Body of pancreas (tissue), 4 donors: Measurements from ENCODE around the gene UNC5A. TPM values are rescaled to one million over a fixed set of nuclear protein-coding genes. Genes with fewer than 3 reads are reported as not detected.

Experiments
- ATAC-seq: fragments of 150-250 bp; one replicate; pipeline ENCODE4 v1.9.1; 2016
- DNase-seq, 4 donors: peaks; one replicate each; pipeline ENCODE4 v3.0.0-alpha.2; 2019
- H3K27ac ChIP-seq, 4 donors: fragments of 200-600 bp; sonication (generic); 1 replicate in 3 of 4; 2 replicates in 1 of 4; pipeline versions ENCODE4 v1.5.1 to v1.6.1; 2016 to 2019; ENCODE audit warnings: mild to moderate bottlenecking in 1 of 4, mixed read lengths in 1 of 4, moderate library complexity in 1 of 4
- H3K27me3 ChIP-seq, 2 donors: fragments of 200-600 bp; sonication (generic); one replicate each; pipeline ENCODE4 v1.6.0; 2016; ENCODE audit warnings: mild to moderate bottlenecking in 1 of 2
- H3K36me3 ChIP-seq, 2 donors: fragments of 200-600 bp; sonication (generic); replicated peaks in 1 of 2; 2 replicates each; pipeline ENCODE4 v1.5.1; 2016; ENCODE audit warnings: low read depth in 2 of 2; ENCODE audit not compliant: insufficient read depth in 1 of 2
- H3K4me1 ChIP-seq: fragments of 200-600 bp; sonication (generic); one replicate; pipeline ENCODE4 v1.6.0; 2016
- H3K4me3 ChIP-seq, 2 donors: fragments of 200-600 bp; sonication (generic); 1 replicate in 1 of 2; 2 replicates in 1 of 2; pipeline ENCODE4 v1.5.1; 2016 to 2019
- H3K9me3 ChIP-seq, 3 donors: fragments of 200-600 bp; sonication (generic); 1 replicate in 2 of 3; 2 replicates in 1 of 3; pipeline ENCODE4 v1.5.1; 2016
- POLR2A ChIP-seq, 3 donors: fragments of 450-650 bp; IDR thresholded peaks; one replicate each; pipeline ENCODE4 v1.6.1; 2016; ENCODE audit warnings: antibody characterized with exemption in 3 of 3, mild to moderate bottlenecking in 2 of 3
- WGBS, 2 donors: methylation state at CpG; one replicate each; pipeline ENCODE4 v1.1.5; 2017; 5-methylcytosine and 5-hydroxymethylcytosine counted together
- intact Hi-C: fragments of 100-400 bp; cut with DNase I; formaldehyde crosslinking; loops from one replicate; pipeline ENCODE4 v1.15.1; 2023
- total RNA-seq, 2 donors: library from RNA; depleted of rRNA; stranded (reverse); fragments of >200 nt; gene quantifications; one replicate each; pipeline ENCODE4 v1.1.0, GENCODE V29; 2016
- TF ChIP-seq, protein P1 (sequence below), 7 experiments: fragments of 450-650 bp in 4 of 7; fragments of 200-600 bp in 3 of 7; sonication (generic) in 3 of 7; IDR thresholded peaks; one replicate each; pipeline ENCODE4 v1.5.1; 2016 to 2019; ENCODE audit warnings: antibody characterized with exemption in 7 of 7

The UNC5A gene
- total RNA-seq, 2 donors from 2014 or later = 0.52 to 0.66 TPM

DNA sequence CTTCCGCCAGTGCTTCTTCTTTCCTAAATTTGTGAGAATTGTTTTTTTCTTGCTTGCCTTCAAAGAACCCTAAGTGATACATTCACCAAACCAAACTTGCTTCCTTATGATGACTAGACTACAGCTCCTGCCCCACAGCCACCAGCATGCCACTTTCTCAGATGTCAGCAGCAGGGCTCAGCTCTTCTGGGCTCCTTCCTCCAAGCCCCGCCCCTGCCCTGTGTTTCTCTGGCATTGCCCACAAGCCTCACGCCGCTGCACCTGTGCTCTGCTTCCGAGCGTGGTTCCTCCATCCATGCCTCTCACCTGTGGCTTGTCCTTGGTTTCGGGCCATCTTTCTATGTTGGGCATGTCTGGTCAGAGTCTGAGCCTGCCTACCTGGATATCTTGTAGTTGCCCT lies 10.6 kb downstream of the UNC5A start:
- WGBS, 2 donors = 80 to 84% methylated on average over 7 of the region's 7 CpGs
- TF ChIP-seq, protein P1, sequence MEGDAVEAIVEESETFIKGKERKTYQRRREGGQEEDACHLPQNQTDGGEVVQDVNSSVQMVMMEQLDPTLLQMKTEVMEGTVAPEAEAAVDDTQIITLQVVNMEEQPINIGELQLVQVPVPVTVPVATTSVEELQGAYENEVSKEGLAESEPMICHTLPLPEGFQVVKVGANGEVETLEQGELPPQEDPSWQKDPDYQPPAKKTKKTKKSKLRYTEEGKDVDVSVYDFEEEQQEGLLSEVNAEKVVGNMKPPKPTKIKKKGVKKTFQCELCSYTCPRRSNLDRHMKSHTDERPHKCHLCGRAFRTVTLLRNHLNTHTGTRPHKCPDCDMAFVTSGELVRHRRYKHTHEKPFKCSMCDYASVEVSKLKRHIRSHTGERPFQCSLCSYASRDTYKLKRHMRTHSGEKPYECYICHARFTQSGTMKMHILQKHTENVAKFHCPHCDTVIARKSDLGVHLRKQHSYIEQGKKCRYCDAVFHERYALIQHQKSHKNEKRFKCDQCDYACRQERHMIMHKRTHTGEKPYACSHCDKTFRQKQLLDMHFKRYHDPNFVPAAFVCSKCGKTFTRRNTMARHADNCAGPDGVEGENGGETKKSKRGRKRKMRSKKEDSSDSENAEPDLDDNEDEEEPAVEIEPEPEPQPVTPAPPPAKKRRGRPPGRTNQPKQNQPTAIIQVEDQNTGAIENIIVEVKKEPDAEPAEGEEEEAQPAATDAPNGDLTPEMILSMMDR (IDR thresholded peaks at IDR 0.05) = no peak
- TF ChIP-seq POLR2A (IDR thresholded peaks at IDR 0.05) = no peak
- peaks cover 8% of the 10 kb centered on the region for H3K4me1 ChIP-seq
- DNase-seq = no peak
- no peak overlapping the region for H3K4me3 ChIP-seq
- H3K27me3 ChIP-seq = no peaks in the 10 kb centered on the region
- no peaks in the 10 kb centered on the region for H3K36me3 ChIP-seq
- ATAC-seq = no peak
- intact Hi-C loops = no loop called here
- no peaks in the 10 kb centered on the region for H3K9me3 ChIP-seq
- H3K27ac ChIP-seq = no peak overlapping the region

DNA sequence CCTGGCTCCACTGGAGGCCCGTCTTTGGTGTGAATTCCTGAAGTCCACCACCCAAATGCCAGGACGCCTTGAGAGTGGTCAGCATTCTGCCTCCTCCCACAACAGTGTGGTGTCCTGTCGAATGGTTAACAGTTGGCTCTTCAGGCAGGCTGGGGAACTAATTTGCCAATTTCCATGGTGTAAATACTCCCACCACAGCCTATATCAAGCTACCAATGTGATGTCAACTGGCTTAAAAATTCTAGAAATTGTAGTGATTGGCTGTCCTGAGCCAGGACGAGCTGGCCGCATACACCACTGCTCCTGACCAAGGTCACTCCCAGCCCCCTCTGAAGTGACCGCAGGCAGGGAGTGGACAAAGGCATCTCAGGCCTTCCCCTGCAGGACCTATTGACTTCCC lies 11.1 kb downstream of the UNC5A start:
- H3K4me3 ChIP-seq = no peak overlapping the region
- WGBS, 2 donors = 87 to 90% methylated on average over 3 to 6 of the region's 6 CpGs
- no peak for TF ChIP-seq POLR2A (IDR thresholded peaks at IDR 0.05)
- TF ChIP-seq, protein P1 (IDR thresholded peaks at IDR 0.05) = no peak
- ATAC-seq = no peak
- no peak overlapping the region for H3K27ac ChIP-seq
- H3K4me1 ChIP-seq = peaks cover 8% of the 10 kb centered on the region
- H3K36me3 ChIP-seq = no peaks in the 10 kb centered on the region
- DNase-seq = no peak
- H3K27me3 ChIP-seq = no peaks in the 10 kb centered on the region
- intact Hi-C loops = no loop called here
- H3K9me3 ChIP-seq = no peaks in the 10 kb centered on the region

DNA sequence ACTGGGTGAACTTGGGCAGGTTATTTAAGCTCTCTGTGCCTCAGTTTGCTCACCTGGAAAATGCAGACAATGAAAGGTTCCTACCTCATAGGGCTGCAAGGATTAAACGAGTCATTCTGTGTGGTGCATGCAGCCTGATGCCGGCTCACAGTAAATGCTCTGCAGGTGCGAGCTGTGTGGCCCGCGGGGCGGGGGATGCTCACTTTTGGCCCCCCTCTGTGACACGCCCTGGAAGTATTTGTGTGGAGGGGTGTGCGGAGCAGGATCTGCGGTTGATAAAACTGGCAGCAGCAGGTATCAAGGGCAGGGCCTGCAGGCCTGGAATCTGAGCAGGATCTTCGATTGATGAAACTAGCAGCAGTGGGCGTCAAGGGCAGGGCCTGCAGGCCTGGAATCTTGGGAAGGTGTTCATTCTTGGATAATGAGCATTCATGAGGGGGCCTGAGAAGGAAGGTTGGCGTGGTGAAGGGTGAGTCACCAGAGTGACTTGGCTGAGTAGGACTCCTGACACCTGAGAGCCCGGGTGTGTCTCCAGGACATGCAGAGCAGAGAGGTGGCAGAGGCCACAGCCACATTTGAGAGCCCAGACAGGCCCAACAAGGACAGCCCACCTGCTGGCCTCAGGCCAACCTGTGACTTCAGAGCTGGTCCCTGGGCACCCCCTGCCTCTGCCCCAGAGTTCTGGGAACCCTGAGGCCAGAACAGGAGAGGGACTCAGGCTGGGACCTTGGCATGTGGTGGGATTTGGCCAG lies 11.9 kb downstream of the UNC5A start:
- H3K27ac ChIP-seq = no peak overlapping the region
- no peaks in the 10 kb centered on the region for H3K27me3 ChIP-seq
- intact Hi-C loops = no loop called here
- TF ChIP-seq, protein P1 (IDR thresholded peaks at IDR 0.05) = no peak
- no peak for TF ChIP-seq POLR2A (IDR thresholded peaks at IDR 0.05)
- no peaks in the 10 kb centered on the region for H3K9me3 ChIP-seq
- WGBS, 2 donors = 75% methylated on average over 13 of the region's 13 CpGs
- no peak overlapping the region for H3K4me3 ChIP-seq
- H3K36me3 ChIP-seq = no peaks in the 10 kb centered on the region
- DNase-seq (no peak), ATAC-seq (no peak)
- H3K4me1 ChIP-seq = peaks cover 8% of the 10 kb centered on the region

DNA sequence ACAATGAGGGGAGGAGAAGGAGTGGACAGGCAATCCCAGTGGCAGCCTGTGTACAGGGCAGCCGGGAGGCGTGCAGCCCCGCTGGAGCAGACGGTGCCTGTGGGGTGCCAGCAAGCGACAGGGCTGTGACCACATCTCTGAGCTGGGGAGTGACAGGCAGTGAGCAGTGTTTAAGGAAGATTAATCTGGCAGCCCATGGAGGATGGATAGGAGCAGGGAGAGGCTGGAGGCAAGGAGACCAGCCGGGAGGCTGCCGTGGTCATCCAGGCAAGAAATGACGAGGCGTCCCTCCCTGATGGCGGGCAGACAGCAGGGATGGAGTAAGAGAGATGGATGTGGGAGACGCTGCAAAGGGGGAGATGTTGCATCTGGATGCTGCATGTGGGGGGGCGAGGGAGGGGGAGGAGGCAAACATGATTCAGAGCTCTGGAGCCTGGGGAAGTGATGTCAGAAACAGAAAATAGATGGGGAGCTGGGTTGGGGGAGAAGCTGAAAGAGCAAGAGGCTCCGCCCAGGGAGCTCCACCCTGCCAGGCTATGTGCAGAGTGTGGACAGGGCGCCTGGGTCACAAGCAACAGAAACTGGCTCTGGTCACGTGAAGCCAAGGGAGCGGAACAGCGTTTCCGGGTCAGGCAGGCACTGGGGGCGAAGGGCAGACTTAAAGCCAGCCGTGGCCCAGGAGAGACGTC lies 12.6 kb downstream of the UNC5A start:
- intact Hi-C loops = no loop called here
- ATAC-seq = no peak
- WGBS, 2 donors = 70 to 76% methylated on average over 21 of the region's 21 CpGs
- DNase-seq = no peak
- no peaks in the 10 kb centered on the region for H3K27me3 ChIP-seq
- no peak for TF ChIP-seq POLR2A (IDR thresholded peaks at IDR 0.05)
- TF ChIP-seq, protein P1 (IDR thresholded peaks at IDR 0.05) = no peak
- peaks cover 4% of the 10 kb centered on the region for H3K4me1 ChIP-seq
- no peaks in the 10 kb centered on the region for H3K9me3 ChIP-seq
- H3K4me3 ChIP-seq = no peak overlapping the region
- no peaks in the 10 kb centered on the region for H3K36me3 ChIP-seq
- H3K27ac ChIP-seq = no peak overlapping the region
